HEK293 (cell line): ENCODE measurements around the gene RND2.
A peak's percentile ranks its signal among the peaks of the same experiment; 100 is the strongest.

Experiments used
- MZF1 ChIP-seq: fragments of 450-650 bp; formaldehyde crosslinking; IDR thresholded peaks from 2 replicates; pipeline ENCODE4 v1.5.1; 2017; ENCODE audit warnings: missing biosample characterization, missing genetic modification characterization, borderline replicate concordance
- REST ChIP-seq: fragments of 450-650 bp; formaldehyde crosslinking; IDR thresholded peaks from 2 replicates; pipeline ENCODE4 v1.5.1; 2016; ENCODE audit warnings: missing biosample characterization, missing genetic modification characterization
- SALL2 ChIP-seq: fragments of 450-650 bp; formaldehyde crosslinking; IDR thresholded peaks from 2 replicates; pipeline ENCODE4 v1.5.0; 2017; ENCODE audit warnings: missing biosample characterization, mild to moderate bottlenecking, missing genetic modification characterization, borderline replicate concordance
- TSHZ1 ChIP-seq: fragments of 450-650 bp; formaldehyde crosslinking; IDR thresholded peaks from 2 replicates; pipeline ENCODE4 v1.5.1; 2016; ENCODE audit warnings: missing biosample characterization, missing genetic modification characterization, borderline replicate concordance
- ZBTB48 ChIP-seq: fragments of 450-650 bp; formaldehyde crosslinking; IDR thresholded peaks from 2 replicates; pipeline ENCODE4 v1.5.1; 2016; ENCODE audit warnings: missing biosample characterization, missing genetic modification characterization
- ZFHX2 ChIP-seq: fragments of 450-650 bp; formaldehyde crosslinking; conservative IDR thresholded peaks from 2 replicates; pipeline ENCODE4 v1.5.1; 2016; ENCODE audit warnings: missing biosample characterization, missing genetic modification characterization
- ZNF18 ChIP-seq: fragments of 450-650 bp; formaldehyde crosslinking; IDR thresholded peaks from 2 replicates; pipeline ENCODE4 v1.5.1; 2016; ENCODE audit warnings: missing biosample characterization, missing genetic modification characterization
- ZNF19 ChIP-seq: fragments of 450-650 bp; formaldehyde crosslinking; IDR thresholded peaks from 2 replicates; pipeline ENCODE4; 2016; ENCODE audit warnings: missing biosample characterization, missing genetic modification characterization, low read depth
- ZNF202 ChIP-seq: fragments of 450-650 bp; formaldehyde crosslinking; IDR thresholded peaks from 2 replicates; pipeline ENCODE4 v1.5.1; 2016; ENCODE audit warnings: missing biosample characterization, missing genetic modification characterization, borderline replicate concordance
- ZNF211 ChIP-seq: fragments of 450-650 bp; formaldehyde crosslinking; IDR thresholded peaks from 2 replicates; pipeline ENCODE4 v1.5.1; 2016; ENCODE audit warnings: low read depth, missing biosample characterization, missing genetic modification characterization
- ZNF221 ChIP-seq: fragments of 450-650 bp; formaldehyde crosslinking; IDR thresholded peaks from 2 replicates; pipeline ENCODE4 v1.5.1; 2017; ENCODE audit warnings: missing biosample characterization, missing genetic modification characterization, borderline replicate concordance
- ZNF239 ChIP-seq: fragments of 450-650 bp; formaldehyde crosslinking; IDR thresholded peaks from 2 replicates; pipeline ENCODE4 v1.5.1; 2016; ENCODE audit warnings: missing biosample characterization, missing genetic modification characterization
- ZNF398 ChIP-seq: fragments of 450-650 bp; formaldehyde crosslinking; IDR thresholded peaks from 2 replicates; pipeline ENCODE4 v1.5.1; 2017; ENCODE audit warnings: missing biosample characterization, missing genetic modification characterization
- ZNF416 ChIP-seq: fragments of 450-650 bp; formaldehyde crosslinking; IDR thresholded peaks from 2 replicates; pipeline ENCODE4 v1.5.1; 2016; ENCODE audit warnings: missing biosample characterization, missing genetic modification characterization
- ZNF510 ChIP-seq: fragments of 450-650 bp; formaldehyde crosslinking; IDR thresholded peaks from 2 replicates; pipeline ENCODE4 v1.5.1; 2018; ENCODE audit warnings: mild to moderate bottlenecking, missing genetic modification characterization, missing biosample characterization; ENCODE audit not compliant: insufficient replicate concordance
- ZNF549 ChIP-seq: fragments of 450-650 bp; IDR thresholded peaks from 2 replicates; pipeline ENCODE4 v1.5.1; 2018; ENCODE audit warnings: missing biosample characterization, missing genetic modification characterization, mild to moderate bottlenecking, inconsistent platforms, moderate library complexity
- ZNF571 ChIP-seq: fragments of 450-650 bp; formaldehyde crosslinking; IDR thresholded peaks from 2 replicates; pipeline ENCODE4 v1.5.0; 2017; ENCODE audit warnings: missing biosample characterization, missing genetic modification characterization
- ZNF610 ChIP-seq: fragments of 450-650 bp; formaldehyde crosslinking; IDR thresholded peaks from 2 replicates; pipeline ENCODE4 v1.5.1; 2016; ENCODE audit warnings: missing biosample characterization, missing genetic modification characterization, borderline replicate concordance
- ZNF624 ChIP-seq: fragments of 450-650 bp; formaldehyde crosslinking; IDR thresholded peaks from 2 replicates; pipeline ENCODE4 v1.5.1; 2017; ENCODE audit warnings: missing biosample characterization, missing genetic modification characterization
- ZNF645 ChIP-seq: fragments of 450-650 bp; formaldehyde crosslinking; IDR thresholded peaks from 2 replicates; pipeline ENCODE4; 2016; ENCODE audit warnings: missing biosample characterization, missing genetic modification characterization
- ZNF692 ChIP-seq: fragments of 450-650 bp; formaldehyde crosslinking; IDR thresholded peaks from 2 replicates; pipeline ENCODE4 v1.5.1; 2016; ENCODE audit warnings: missing biosample characterization, missing genetic modification characterization
- ZNF76 ChIP-seq: fragments of 450-650 bp; formaldehyde crosslinking; IDR thresholded peaks from 2 replicates; pipeline ENCODE4; 2016; ENCODE audit warnings: low read depth, missing biosample characterization, missing genetic modification characterization, borderline replicate concordance
- ZNF792 ChIP-seq: fragments of 450-650 bp; formaldehyde crosslinking; IDR thresholded peaks from 2 replicates; pipeline ENCODE4 v1.5.1; 2016; ENCODE audit warnings: missing biosample characterization, missing genetic modification characterization
- ZNF843 ChIP-seq: fragments of 450-650 bp; formaldehyde crosslinking; IDR thresholded peaks from 2 replicates; pipeline ENCODE4 v1.5.1; 2016; ENCODE audit warnings: missing biosample characterization, missing genetic modification characterization

Gene RND2

GRCh38 chr17:42997984-42998938 is 26.8 kb upstream of the RND2 start, which contains the start of gene RPL27 (continued):
- peak; percentile 84 for TF ChIP-seq ZNF843 (tag by site-specific recombination)
- no peak for TF ChIP-seq ZNF549 (tag by site-specific recombination)
- TF ChIP-seq ZNF211 (tag by site-specific recombination), result no peak
- TF ChIP-seq ZNF239 (tag by site-specific recombination), result no peak
- TF ChIP-seq ZNF510 (tag by site-specific recombination), result no peak
- TF ChIP-seq ZNF624, result no peak
- 0 out of 2 replicates have a peak, but pooled peaks have one; percentile 8 for TF ChIP-seq ZFHX2
- TF ChIP-seq TSHZ1 (tag by site-specific recombination), result peak; percentile 87
- peak; percentile 89 for TF ChIP-seq ZNF692 (tag by site-specific recombination)
- no peak for TF ChIP-seq ZNF221 (tag by site-specific recombination)
- 0 out of 2 replicates have a peak, but pooled peaks have one; percentile 18 for TF ChIP-seq ZNF792
- TF ChIP-seq ZNF76, result peak; percentile 93
- TF ChIP-seq ZNF19 (tag by site-specific recombination), result no peak
- peak; percentile 38; the same call in 1 of the 2 replicates for TF ChIP-seq ZBTB48
- TF ChIP-seq ZNF610, result peak; percentile 86
- TF ChIP-seq ZNF416, result no peak
- no peak; the same call in 1 of the 2 replicates for TF ChIP-seq REST (tag by site-specific recombination)
- TF ChIP-seq ZNF18 (tag by site-specific recombination), result no peak
- TF ChIP-seq ZNF571 (tag by site-specific recombination), result no peak
- no peak for TF ChIP-seq MZF1
- peak; percentile 24; the same call in 1 of the 2 replicates for TF ChIP-seq ZNF645
- TF ChIP-seq SALL2 (tag by site-specific recombination), result no peak
- TF ChIP-seq ZNF202 (tag by site-specific recombination), result no peak
- TF ChIP-seq ZNF398 (tag by site-specific recombination), result no peak
